ENCODE measurements around the gene GALNT14. TPM values are rescaled to one million over a fixed set of nuclear protein-coding genes. Genes with fewer than 3 reads are reported as not detected.

The GALNT14 gene
- total and polyA plus RNA-seq, 8 donors: 1.9 to 9.1 (median 2.8) TPM

DNA sequence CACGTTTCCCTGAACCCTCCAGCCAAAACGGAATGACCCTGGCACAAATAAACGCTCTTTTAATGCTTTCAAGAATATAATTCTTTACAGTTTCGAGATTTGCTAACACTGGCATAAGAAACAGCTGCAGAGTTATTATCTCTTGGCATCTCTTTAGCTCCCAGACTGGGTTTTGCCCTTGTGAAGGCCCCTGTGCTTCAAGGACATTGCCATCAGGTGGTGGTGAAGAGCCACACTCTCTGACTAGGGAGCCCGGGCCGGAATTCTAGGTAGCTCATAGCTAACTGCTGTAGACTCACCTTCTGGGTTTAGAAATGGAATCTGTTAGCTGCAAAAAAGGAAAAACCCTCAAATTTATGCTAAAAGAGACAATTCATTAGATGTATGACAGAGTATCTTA lies 13.3 kb upstream of the GALNT14 start:
- intact Hi-C loops (cut with DNase I): no loop called here
- Histone ChIP-seq H3K4me3 (no peak overlapping the region), H3K27me3 (no peaks in the 10 kb centered on the region), H3K36me3 (no peaks in the 10 kb centered on the region), H3K27ac (no peak overlapping the region), H3K9me3 (no peaks in the 10 kb centered on the region), H3K4me1 (no peaks in the 10 kb centered on the region)
- no peak for ATAC-seq
- no peak for DNase-seq
- TF ChIP-seq, protein P1, sequence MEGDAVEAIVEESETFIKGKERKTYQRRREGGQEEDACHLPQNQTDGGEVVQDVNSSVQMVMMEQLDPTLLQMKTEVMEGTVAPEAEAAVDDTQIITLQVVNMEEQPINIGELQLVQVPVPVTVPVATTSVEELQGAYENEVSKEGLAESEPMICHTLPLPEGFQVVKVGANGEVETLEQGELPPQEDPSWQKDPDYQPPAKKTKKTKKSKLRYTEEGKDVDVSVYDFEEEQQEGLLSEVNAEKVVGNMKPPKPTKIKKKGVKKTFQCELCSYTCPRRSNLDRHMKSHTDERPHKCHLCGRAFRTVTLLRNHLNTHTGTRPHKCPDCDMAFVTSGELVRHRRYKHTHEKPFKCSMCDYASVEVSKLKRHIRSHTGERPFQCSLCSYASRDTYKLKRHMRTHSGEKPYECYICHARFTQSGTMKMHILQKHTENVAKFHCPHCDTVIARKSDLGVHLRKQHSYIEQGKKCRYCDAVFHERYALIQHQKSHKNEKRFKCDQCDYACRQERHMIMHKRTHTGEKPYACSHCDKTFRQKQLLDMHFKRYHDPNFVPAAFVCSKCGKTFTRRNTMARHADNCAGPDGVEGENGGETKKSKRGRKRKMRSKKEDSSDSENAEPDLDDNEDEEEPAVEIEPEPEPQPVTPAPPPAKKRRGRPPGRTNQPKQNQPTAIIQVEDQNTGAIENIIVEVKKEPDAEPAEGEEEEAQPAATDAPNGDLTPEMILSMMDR (IDR thresholded peaks at IDR 0.05): no peak
- FAIRE-seq: no peak
- 51 to 61% methylated on average over 6 of the region's 6 CpGs for WGBS, 2 donors

DNA sequence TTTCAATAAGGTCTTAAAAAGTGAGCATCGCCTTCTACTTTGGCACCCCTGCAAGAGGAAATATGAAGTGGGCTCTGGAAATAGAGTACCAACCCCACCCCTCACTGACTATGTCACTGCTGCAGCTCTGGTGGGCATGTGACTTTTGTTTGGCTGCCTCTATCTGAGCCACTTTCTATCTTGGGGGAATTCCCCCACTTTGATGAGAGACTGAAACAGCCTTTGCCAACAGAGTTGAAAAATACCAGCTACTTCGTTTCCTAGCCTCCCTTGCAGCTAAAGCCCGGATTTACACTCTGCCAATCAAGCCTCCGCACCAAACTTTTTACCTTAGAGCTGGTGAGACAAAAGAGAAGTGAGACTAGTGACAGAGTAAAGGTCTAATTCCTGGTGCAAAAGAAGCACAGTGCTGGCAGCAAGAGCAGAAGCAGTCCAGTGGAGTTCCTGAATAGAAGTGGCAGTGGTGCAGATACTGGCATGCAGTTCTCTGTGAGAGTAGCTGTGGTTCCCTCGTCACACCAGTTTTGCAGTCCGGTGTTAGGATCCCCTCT lies 12.0 kb upstream of the GALNT14 start:
- H3K27ac ChIP-seq: no peak overlapping the region
- DNase-seq (no peak), FAIRE-seq (no peak), ATAC-seq (no peak)
- 64 to 75% methylated on average over 6 of the region's 6 CpGs for WGBS, 2 donors
- no peaks in the 10 kb centered on the region for H3K4me1 ChIP-seq
- H3K27me3 ChIP-seq: no peaks in the 10 kb centered on the region
- TF ChIP-seq, protein P1 (IDR thresholded peaks at IDR 0.05): no peak
- no peak overlapping the region for H3K4me3 ChIP-seq
- H3K9me3 ChIP-seq: no peaks in the 10 kb centered on the region
- no peaks in the 10 kb centered on the region for H3K36me3 ChIP-seq
- intact Hi-C loops (cut with DNase I): no loop called here

DNA sequence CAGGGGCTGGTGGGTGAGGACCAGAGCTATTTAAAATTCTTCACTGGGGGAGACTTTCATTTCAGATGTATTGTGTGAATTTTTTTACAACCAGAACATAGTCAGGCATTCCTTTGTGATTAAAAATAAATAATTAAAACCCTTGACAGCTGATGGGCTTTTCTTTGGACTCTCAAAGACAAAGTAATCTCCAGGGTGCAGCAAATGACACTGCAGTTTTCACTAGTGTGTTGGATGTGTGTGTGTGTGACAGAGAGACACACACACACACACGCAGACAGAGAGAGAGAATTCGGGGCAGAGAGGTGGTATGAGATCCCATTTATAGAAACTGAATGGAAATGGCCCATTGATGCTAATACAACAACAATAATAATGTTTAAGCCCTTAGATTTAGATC lies 10.3 kb upstream of the GALNT14 start:
- Histone ChIP-seq H3K27me3 (no peaks in the 10 kb centered on the region), H3K27ac (no peak overlapping the region), H3K4me3 (no peak overlapping the region), H3K4me1 (no peaks in the 10 kb centered on the region), H3K36me3 (no peaks in the 10 kb centered on the region), H3K9me3 (no peaks in the 10 kb centered on the region)
- 58 to 71% methylated on average over 2 of the region's 2 CpGs for WGBS, 2 donors
- TF ChIP-seq, protein P1 (IDR thresholded peaks at IDR 0.05): no peak
- intact Hi-C loops (cut with DNase I): no loop called here
- DNase-seq (no peak), ATAC-seq (no peak), FAIRE-seq (no peak)

DNA sequence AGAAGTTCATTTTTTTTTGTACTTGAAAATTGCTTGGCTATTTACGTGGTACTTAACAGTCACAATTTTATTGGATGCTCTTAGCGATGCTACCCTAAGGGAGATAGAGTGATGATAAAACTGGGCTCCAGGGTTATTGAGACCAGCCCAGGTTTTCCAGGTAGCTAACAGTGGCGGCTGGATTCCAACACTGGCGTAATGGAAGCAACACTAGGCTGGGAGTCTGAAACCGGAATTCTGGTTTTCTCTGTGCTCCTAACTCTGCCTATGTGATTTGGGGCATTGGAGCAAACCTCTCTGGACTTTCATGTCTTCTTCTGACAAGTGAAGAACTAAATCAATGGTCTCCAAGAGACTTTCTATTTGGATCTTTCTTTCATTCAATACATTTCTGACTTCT lies 9.4 kb upstream of the GALNT14 start:
- FAIRE-seq (no peak), DNase-seq (no peak), ATAC-seq (no peak)
- intact Hi-C loops (cut with DNase I): no loop called here
- H3K9me3 ChIP-seq: no peaks in the 10 kb centered on the region
- H3K27me3 ChIP-seq: no peaks in the 10 kb centered on the region
- whole genome bisulfite sequencing, 2 donors: 63 to 77% methylated on average over 5 of the region's 5 CpGs
- H3K4me1 ChIP-seq: no peaks in the 10 kb centered on the region
- TF ChIP-seq, protein P1 (IDR thresholded peaks at IDR 0.05): no peak
- no peak overlapping the region for H3K4me3 ChIP-seq
- H3K36me3 ChIP-seq: no peaks in the 10 kb centered on the region
- no peak overlapping the region for H3K27ac ChIP-seq

DNA sequence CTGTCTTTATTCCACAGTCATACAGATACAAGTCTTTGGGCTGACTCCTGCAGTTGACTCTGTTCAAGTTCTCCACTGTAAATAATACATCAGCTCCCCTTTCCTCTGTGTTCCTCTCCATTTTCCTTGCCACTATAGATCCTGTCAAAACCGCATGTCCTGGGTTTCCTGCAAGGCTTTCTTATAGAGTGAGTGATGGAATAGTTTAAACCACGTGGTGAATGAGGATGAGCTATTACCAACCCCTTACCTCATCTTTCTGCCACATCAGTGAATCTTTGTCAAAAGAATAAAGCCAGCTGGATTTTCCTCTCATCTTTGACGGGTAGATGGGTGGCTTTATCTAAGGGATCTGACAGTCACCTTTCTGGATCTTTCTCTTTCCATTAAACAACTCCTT lies 3.9 kb upstream of the GALNT14 start:
- no peak for ATAC-seq
- DNase-seq: no peak
- no peak for FAIRE-seq
- H3K27me3 ChIP-seq: peaks cover 0 to 2% (median 0%) of the 10 kb centered on the region in 4 donors
- intact Hi-C loops (cut with DNase I): no loop called here
- no peak overlapping the region for H3K27ac ChIP-seq
- no peaks in the 10 kb centered on the region for H3K36me3 ChIP-seq
- H3K9me3 ChIP-seq: no peaks in the 10 kb centered on the region
- peaks cover 0 to 5% (median 0%) of the 10 kb centered on the region in 3 donors for H3K4me1 ChIP-seq
- TF ChIP-seq, protein P1 (IDR thresholded peaks at IDR 0.05): no peak
- H3K4me3 ChIP-seq: no peak overlapping the region
- 48 to 56% methylated on average over 3 of the region's 3 CpGs for WGBS, 2 donors
